ENCODE results near the gene NUFIP1. TPM values are rescaled to one million over a fixed set of nuclear protein-coding genes. Genes with fewer than 3 reads are reported as not detected.

NUFIP1 gene
- total RNA-seq, 1 donor from 2014 or later = 7.6 TPM

DNA sequence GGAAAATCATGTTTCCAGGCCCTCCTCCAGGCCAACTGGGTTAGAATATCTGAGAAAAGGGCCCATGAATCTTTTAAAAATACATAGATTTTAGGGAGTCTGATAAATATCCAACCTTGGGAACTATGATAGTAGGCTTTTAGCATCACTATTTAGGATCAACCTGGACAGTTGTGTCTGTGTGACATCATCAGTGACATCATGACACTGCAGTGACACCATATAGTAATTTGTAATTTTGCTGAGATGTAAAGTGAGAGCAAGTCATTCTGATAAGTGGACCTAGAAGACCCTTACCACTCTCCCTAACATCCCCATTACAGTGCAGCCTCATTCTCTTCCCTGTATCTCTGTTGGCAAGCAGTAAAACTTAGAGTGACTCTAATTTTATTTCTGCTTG lies 14.1 kb upstream of the NUFIP1 start:
- peaks cover 2% of the 10 kb centered on the region for H3K79me2 ChIP-seq (ENCODE audit: insufficient read depth, low read length)
- no peaks in the 10 kb centered on the region for H3K9me3 Mint-ChIP-seq (ENCODE audit: unreplicated experiment)
- H3K27ac Mint-ChIP-seq (ENCODE audit: unreplicated experiment) = no peak overlapping the region
- no peak overlapping the region for H2AFZ ChIP-seq (ENCODE audit: low read depth, low read length)
- no peaks in the 10 kb centered on the region for H3K27me3 Mint-ChIP-seq (ENCODE audit: low read depth, unreplicated experiment)
- H3K4me2 ChIP-seq (ENCODE audit: low read length) = no peak overlapping the region
- H3K27me3 ChIP-seq (ENCODE audit: insufficient read depth, low read length) = no peaks in the 10 kb centered on the region
- H3K4me3 ChIP-seq (ENCODE audit: insufficient read depth, low read depth, low read length) = no peak overlapping the region
- H3K4me1 ChIP-seq (ENCODE audit: insufficient read depth, low read length) = no peaks in the 10 kb centered on the region
- no peak for FAIRE-seq
- no peak overlapping the region for H3K9ac ChIP-seq (ENCODE audit: low read length)
- H3K9me3 ChIP-seq (ENCODE audit: insufficient read depth, low read depth, low read length) = no peaks in the 10 kb centered on the region
- no peak for DNase-seq (ENCODE audit: low read depth)
- H4K20me1 ChIP-seq (ENCODE audit: insufficient read depth, low read length) = peaks cover 1% of the 10 kb centered on the region
- peaks cover 11% of the 10 kb centered on the region for H3K36me3 Mint-ChIP-seq (ENCODE audit: low read depth, unreplicated experiment)
- TF ChIP-seq, protein P1, sequence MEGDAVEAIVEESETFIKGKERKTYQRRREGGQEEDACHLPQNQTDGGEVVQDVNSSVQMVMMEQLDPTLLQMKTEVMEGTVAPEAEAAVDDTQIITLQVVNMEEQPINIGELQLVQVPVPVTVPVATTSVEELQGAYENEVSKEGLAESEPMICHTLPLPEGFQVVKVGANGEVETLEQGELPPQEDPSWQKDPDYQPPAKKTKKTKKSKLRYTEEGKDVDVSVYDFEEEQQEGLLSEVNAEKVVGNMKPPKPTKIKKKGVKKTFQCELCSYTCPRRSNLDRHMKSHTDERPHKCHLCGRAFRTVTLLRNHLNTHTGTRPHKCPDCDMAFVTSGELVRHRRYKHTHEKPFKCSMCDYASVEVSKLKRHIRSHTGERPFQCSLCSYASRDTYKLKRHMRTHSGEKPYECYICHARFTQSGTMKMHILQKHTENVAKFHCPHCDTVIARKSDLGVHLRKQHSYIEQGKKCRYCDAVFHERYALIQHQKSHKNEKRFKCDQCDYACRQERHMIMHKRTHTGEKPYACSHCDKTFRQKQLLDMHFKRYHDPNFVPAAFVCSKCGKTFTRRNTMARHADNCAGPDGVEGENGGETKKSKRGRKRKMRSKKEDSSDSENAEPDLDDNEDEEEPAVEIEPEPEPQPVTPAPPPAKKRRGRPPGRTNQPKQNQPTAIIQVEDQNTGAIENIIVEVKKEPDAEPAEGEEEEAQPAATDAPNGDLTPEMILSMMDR (IDR thresholded peaks at IDR 0.05; ENCODE audit: insufficient read depth, low read depth, low read length) = no peak
- TF ChIP-seq EZH2 (IDR thresholded peaks at IDR 0.05; ENCODE audit: insufficient read depth, low read length) = no peak
- H3K4me1 Mint-ChIP-seq (ENCODE audit: low read depth, unreplicated experiment) = no peaks in the 10 kb centered on the region
- H3K36me3 ChIP-seq (ENCODE audit: insufficient read depth, low read length) = peaks cover 10% of the 10 kb centered on the region
- H3K27ac ChIP-seq (ENCODE audit: low read depth, low read length) = no peak overlapping the region
- H3K4me3 Mint-ChIP-seq (ENCODE audit: unreplicated experiment) = no peak overlapping the region

DNA sequence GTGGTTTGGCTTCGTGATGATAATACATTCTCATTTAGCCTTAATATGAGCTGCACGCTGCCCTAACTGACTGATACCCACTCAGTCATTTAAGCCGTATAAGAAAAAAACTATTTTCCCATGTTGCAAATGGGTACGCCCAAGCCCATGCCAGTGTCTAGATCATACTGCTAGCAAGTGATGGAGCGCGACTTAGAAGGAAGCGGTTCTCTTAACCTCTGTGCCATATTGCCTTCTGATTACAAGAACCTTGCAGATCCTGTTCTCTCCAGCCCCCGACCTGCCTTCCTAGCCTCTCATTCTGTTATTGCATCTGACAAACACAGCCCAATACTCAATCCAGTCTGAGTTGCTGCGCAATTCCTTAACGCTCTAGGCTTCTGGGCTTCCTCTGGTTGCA lies 670 bp upstream of the NUFIP1 start:
- Histone ChIP-seq H3K36me3 (ENCODE audit: insufficient read depth, low read length) (peaks cover 4% of the 10 kb centered on the region), H3K79me2 (ENCODE audit: insufficient read depth, low read length) (peaks cover 89% of the 10 kb centered on the region), H3K4me3 (ENCODE audit: insufficient read depth, low read depth, low read length) (peak overlapping the region; percentile 86), H4K20me1 (ENCODE audit: insufficient read depth, low read length) (peaks cover 3% of the 10 kb centered on the region), H3K27me3 (ENCODE audit: insufficient read depth, low read length) (no peaks in the 10 kb centered on the region), H3K4me2 (ENCODE audit: low read length) (peak overlapping the region; percentile 93), H2AFZ (ENCODE audit: low read depth, low read length) (peak overlapping the region; percentile 88), H3K9ac (ENCODE audit: low read length) (peak overlapping the region; percentile 94), H3K4me1 (ENCODE audit: insufficient read depth, low read length) (peaks cover 18% of the 10 kb centered on the region), H3K9me3 (ENCODE audit: insufficient read depth, low read depth, low read length) (no peaks in the 10 kb centered on the region), H3K27ac (ENCODE audit: low read depth, low read length) (peak overlapping the region; percentile 90)
- Mint-ChIP-seq H3K4me3 (ENCODE audit: unreplicated experiment) (peak overlapping the region; percentile 99), H3K9me3 (ENCODE audit: unreplicated experiment) (no peaks in the 10 kb centered on the region), H3K27ac (ENCODE audit: unreplicated experiment) (peak overlapping the region; percentile 73), H3K4me1 (ENCODE audit: low read depth, unreplicated experiment) (peaks cover 12% of the 10 kb centered on the region), H3K36me3 (ENCODE audit: low read depth, unreplicated experiment) (peaks cover 2% of the 10 kb centered on the region), H3K27me3 (ENCODE audit: low read depth, unreplicated experiment) (no peaks in the 10 kb centered on the region)
- TF ChIP-seq, protein P1 (IDR thresholded peaks at IDR 0.05; ENCODE audit: insufficient read depth, low read depth, low read length) = no peak
- no peak for TF ChIP-seq EZH2 (IDR thresholded peaks at IDR 0.05; ENCODE audit: insufficient read depth, low read length)
- DNase-seq (ENCODE audit: low read depth) (no peak), FAIRE-seq (no peak)

DNA sequence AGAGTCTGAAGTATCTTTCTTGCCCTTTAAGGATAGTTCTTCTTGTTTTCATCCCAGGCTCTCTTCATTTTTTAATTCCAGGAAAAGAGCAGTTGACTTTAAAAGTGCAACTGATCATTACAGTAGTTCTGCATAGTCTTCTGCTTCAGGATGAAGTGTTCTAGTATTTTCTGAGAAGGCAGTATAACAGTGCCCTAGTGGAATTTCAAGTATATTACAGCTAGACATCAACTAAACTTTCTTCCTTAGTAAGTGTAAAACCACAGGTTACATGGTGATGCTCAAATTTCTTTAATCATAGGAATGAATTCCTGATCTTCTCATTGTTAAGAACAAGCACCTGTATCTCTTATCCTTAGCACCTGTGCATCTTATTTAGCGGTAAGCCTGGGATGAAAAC lies 10.9 kb downstream of the NUFIP1 start:
- Mint-ChIP-seq H3K4me3 (ENCODE audit: unreplicated experiment) (no peak overlapping the region), H3K27me3 (ENCODE audit: low read depth, unreplicated experiment) (no peaks in the 10 kb centered on the region), H3K9me3 (ENCODE audit: unreplicated experiment) (no peaks in the 10 kb centered on the region), H3K36me3 (ENCODE audit: low read depth, unreplicated experiment) (peaks cover 7% of the 10 kb centered on the region), H3K27ac (ENCODE audit: unreplicated experiment) (no peak overlapping the region), H3K4me1 (ENCODE audit: low read depth, unreplicated experiment) (no peaks in the 10 kb centered on the region)
- Histone ChIP-seq H3K9ac (ENCODE audit: low read length) (no peak overlapping the region), H4K20me1 (ENCODE audit: insufficient read depth, low read length) (peaks cover 3% of the 10 kb centered on the region), H3K4me2 (ENCODE audit: low read length) (no peak overlapping the region), H3K36me3 (ENCODE audit: insufficient read depth, low read length) (peaks cover 35% of the 10 kb centered on the region), H3K9me3 (ENCODE audit: insufficient read depth, low read depth, low read length) (no peaks in the 10 kb centered on the region), H3K27me3 (ENCODE audit: insufficient read depth, low read length) (no peaks in the 10 kb centered on the region), H3K4me1 (ENCODE audit: insufficient read depth, low read length) (peaks cover 7% of the 10 kb centered on the region), H3K79me2 (ENCODE audit: insufficient read depth, low read length) (peaks cover 15% of the 10 kb centered on the region), H3K4me3 (ENCODE audit: insufficient read depth, low read depth, low read length) (no peak overlapping the region), H3K27ac (ENCODE audit: low read depth, low read length) (no peak overlapping the region), H2AFZ (ENCODE audit: low read depth, low read length) (no peak overlapping the region)
- no peak for TF ChIP-seq EZH2 (IDR thresholded peaks at IDR 0.05; ENCODE audit: insufficient read depth, low read length)
- TF ChIP-seq, protein P1 (IDR thresholded peaks at IDR 0.05; ENCODE audit: insufficient read depth, low read depth, low read length) = peak; percentile 28
- FAIRE-seq = peak; percentile 86
- no peak for DNase-seq (ENCODE audit: low read depth)

Measured in astrocyte (in vitro differentiated cells and primary cell).